Brain microvascular endothelial cell (primary cell): ENCODE data around the gene SPTBN5.
A peak's percentile ranks its signal among the peaks of the same experiment; 100 is the strongest.

Experiments
- DNase-seq: peaks from one replicate; pipeline ENCODE4 v3.0.0-alpha.2; 2020
- H3K27ac ChIP-seq: fragments of 250-450 bp; sonication (Bioruptor Pico); 2 replicates; pipeline ENCODE4 v1.5.1; 2020; ENCODE audit warnings: mild to moderate bottlenecking, moderate library complexity
- H3K27me3 ChIP-seq: fragments of 250-450 bp; sonication (Bioruptor Pico); replicated peaks from 2 replicates; pipeline ENCODE4 v1.5.1; 2020; ENCODE audit warnings: mild to moderate bottlenecking
- H3K36me3 ChIP-seq: fragments of 250-450 bp; sonication (Bioruptor Pico); replicated peaks from 2 replicates; pipeline ENCODE4 v1.5.1; 2020; ENCODE audit warnings: mild to moderate bottlenecking
- H3K4me3 ChIP-seq: 2 replicates; pipeline ENCODE4 v1.5.1; 2011; ENCODE audit warnings: low read depth, mild to moderate bottlenecking, control low read depth, low read length, moderate library complexity
- in situ Hi-C: cut with HindIII; loops from 2 replicates; pipeline ENCODE4 v1.10.0; 2017; ENCODE audit warnings: low sequenced_read_pairs, low pct_ligation_motif_present
- TF ChIP-seq, protein P1 (sequence below): IDR thresholded peaks from 2 replicates; pipeline ENCODE4 v1.5.1; 2011; ENCODE audit warnings: low read depth, mild to moderate bottlenecking, moderate library complexity, low read length, control low read depth, inconsistent platforms; ENCODE audit errors: missing control alignments

Gene SPTBN5

DNA sequence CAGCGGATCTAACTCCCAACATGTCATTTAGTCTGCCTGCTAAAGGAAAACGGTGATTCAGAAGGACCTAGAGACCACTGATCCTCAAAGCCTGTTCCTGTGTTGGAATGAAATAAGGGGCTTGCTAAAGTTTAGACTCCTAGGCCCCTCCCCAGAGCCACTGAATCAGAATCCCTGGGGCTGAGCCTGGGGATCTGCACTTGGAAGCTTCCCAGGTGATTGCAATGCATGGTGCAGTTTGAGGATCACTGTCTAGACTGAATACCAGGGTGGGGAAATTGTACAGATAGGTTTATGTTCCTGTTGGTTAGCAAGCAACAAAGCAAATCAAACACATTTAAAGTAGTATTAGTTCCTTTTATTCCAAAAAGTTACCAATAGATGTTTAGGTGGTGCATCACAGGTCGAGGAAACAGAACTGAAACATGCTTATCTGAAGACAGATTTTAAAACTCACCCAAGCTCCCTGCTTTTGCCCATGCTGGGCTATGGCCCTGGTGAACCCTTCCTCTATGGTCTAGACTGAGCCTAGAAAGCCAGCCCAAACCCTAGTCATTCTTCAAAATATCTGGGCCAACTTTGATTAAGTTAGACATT is 29.6 kb upstream of the SPTBN5 start:
- Histone ChIP-seq H3K36me3 (peaks cover 7% of the 10 kb centered on the region), H3K27me3 (no peaks in the 10 kb centered on the region), H3K4me3 (no peak overlapping the region), H3K27ac (no peak overlapping the region)
- in situ Hi-C loops = no loop called here
- TF ChIP-seq, protein P1, sequence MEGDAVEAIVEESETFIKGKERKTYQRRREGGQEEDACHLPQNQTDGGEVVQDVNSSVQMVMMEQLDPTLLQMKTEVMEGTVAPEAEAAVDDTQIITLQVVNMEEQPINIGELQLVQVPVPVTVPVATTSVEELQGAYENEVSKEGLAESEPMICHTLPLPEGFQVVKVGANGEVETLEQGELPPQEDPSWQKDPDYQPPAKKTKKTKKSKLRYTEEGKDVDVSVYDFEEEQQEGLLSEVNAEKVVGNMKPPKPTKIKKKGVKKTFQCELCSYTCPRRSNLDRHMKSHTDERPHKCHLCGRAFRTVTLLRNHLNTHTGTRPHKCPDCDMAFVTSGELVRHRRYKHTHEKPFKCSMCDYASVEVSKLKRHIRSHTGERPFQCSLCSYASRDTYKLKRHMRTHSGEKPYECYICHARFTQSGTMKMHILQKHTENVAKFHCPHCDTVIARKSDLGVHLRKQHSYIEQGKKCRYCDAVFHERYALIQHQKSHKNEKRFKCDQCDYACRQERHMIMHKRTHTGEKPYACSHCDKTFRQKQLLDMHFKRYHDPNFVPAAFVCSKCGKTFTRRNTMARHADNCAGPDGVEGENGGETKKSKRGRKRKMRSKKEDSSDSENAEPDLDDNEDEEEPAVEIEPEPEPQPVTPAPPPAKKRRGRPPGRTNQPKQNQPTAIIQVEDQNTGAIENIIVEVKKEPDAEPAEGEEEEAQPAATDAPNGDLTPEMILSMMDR = no peak
- no peak for DNase-seq

DNA sequence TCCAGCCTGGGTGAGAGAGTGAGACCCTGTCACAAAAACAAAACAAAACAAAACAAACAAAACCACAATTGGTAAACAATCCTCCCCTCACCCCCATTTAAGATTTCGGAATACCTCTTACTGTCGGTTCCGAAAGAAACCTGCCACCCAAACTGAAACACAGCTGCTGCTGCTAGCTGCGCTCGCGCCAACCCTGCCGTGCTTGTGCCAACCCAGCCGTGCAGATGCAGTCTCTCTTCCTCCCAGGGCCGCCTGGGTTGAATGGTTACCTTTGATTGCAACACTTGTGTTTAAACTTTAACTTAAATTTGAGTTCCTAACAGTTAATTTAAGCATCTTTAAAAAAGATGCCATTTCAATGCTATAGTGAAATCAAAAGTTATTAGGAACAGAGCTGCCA is 28.5 kb upstream of the SPTBN5 start:
- no peak for DNase-seq
- TF ChIP-seq, protein P1 = no peak
- Histone ChIP-seq H3K4me3 (no peak overlapping the region), H3K27me3 (no peaks in the 10 kb centered on the region), H3K36me3 (peaks cover 9% of the 10 kb centered on the region), H3K27ac (no peak overlapping the region)
- in situ Hi-C loops = no loop called here

DNA sequence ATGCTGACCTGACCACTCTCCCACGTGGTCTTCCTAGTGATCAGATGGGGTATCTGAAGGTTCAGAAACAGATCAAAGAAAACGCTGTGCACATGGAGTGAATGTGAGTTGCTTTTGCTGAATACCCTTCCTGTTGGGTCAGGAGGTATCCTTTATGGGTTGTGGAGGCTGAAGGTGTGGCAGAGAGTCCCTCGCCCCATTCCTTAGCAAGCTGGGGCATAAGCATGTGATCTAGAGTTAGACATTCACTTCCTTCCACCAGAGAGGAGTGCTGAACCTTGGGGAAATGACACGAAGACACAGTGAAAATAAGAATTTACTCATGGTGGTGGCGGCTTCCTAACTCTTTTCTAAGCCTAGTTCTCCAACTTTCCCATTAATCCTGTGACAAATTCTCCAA is 27.8 kb upstream of the SPTBN5 start:
- no peaks in the 10 kb centered on the region for H3K27me3 ChIP-seq
- peaks cover 9% of the 10 kb centered on the region for H3K36me3 ChIP-seq
- no peak for DNase-seq
- H3K4me3 ChIP-seq = no peak overlapping the region
- H3K27ac ChIP-seq = no peak overlapping the region
- in situ Hi-C loops = no loop called here
- TF ChIP-seq, protein P1 = no peak

DNA sequence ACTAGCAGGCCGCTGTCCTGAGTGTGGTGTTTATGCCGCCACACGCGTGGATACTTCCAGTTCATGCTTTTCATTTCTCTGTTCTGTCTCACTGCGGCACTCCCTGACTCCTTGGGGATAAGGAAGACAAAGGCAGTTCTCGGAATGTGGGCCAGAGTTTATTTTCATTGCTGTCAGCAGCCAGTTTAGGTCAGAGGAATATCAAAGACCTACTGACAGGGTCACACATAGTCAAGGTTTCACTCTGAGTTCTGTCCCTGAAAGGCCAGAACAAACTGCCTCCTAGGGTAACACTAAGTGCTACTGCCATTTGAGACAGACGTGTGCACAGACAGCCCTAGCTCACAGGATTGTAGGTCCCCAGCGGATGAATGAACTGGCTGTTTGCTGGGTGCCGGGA is 27.3 kb upstream of the SPTBN5 start:
- in situ Hi-C loops = no loop called here

DNA sequence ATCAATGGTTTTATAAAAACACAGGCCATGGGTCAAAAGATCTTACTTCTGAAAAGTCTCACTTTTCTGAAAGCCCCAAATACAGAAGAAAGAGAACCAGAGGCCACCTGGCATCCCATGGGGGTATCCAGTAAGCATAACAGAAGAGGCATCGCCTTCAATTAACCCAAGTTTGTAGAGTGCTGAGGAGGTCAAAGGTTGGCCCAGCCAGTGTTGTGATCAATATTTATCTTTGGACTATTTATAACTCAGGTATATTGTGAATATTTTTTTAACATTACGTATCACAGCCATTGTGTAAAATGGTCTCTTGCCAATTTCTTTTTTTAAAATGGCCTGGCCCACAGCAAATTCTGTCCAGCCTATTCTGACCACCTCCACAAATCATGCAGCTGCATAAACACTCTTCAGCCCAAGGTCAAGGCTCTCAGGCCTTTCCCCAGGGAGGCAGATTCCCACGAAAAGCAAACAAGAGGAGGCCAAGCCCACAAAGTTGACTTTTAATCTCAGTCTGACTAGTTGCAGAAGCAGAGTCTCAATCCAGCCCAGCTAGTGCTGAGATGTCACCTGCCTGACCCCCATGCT is 26.2 kb upstream of the SPTBN5 start:
- Histone ChIP-seq H3K4me3 (no peak overlapping the region), H3K27ac (peak overlapping the region; percentile 51), H3K36me3 (peaks cover 13% of the 10 kb centered on the region), H3K27me3 (no peaks in the 10 kb centered on the region)
- in situ Hi-C loops = no loop called here
- TF ChIP-seq, protein P1 = no peak
- peak; percentile 91 for DNase-seq

More for the DNA sequence above, 27.3 kb upstream of the SPTBN5 start:
- DNase-seq = no peak
- TF ChIP-seq, protein P1 = no peak
- H3K27ac ChIP-seq = peak overlapping the region; percentile 31
- no peak overlapping the region for H3K4me3 ChIP-seq
- peaks cover 10% of the 10 kb centered on the region for H3K36me3 ChIP-seq
- H3K27me3 ChIP-seq = no peaks in the 10 kb centered on the region
